WTC11 (cell line): ENCODE data around the gene LDLRAD4. TPM values are rescaled to one million over a fixed set of nuclear protein-coding genes. Genes with fewer than 3 reads are reported as not detected.

Experiments
- ATAC-seq: fragments of 200-7000 bp; cut with Tn5 transposase; 2 replicates; pipeline ENCODE4 v1.10.0; 2021; ENCODE audit warnings: mild to moderate bottlenecking, moderate library complexity
- CTCF ChIA-PET: fragments of 300-600 bp; sonication (Branson Sonifier 250); formaldehyde crosslinking; loops from one replicate; lab custom pipeline; 2021; ENCODE audit warnings: antibody characterized with exemption; lab: Charles Lee
- POLR2A ChIA-PET: fragments of 350-600 bp; sonication (Branson Sonifier 250); formaldehyde crosslinking; loops from one replicate; lab custom pipeline; 2021; ENCODE audit warnings: antibody characterized with exemption; lab: Charles Lee
- DNase-seq: peaks from one replicate; pipeline ENCODE4 v3.0.0; 2021; ENCODE audit warnings: low spot score
- H3K27ac Mint-ChIP-seq: 2 replicates; pipeline ENCODE4 v1.8.0; 2021; ENCODE audit warnings: mixed read lengths
- H3K27me3 Mint-ChIP-seq: 2 replicates; pipeline ENCODE4 v1.8.0; 2021; ENCODE audit warnings: low read depth, mild to moderate bottlenecking, moderate library complexity, mixed read lengths
- H3K36me3 Mint-ChIP-seq: 2 replicates; pipeline ENCODE4 v1.8.0; 2021; ENCODE audit warnings: mixed read lengths
- H3K4me1 Mint-ChIP-seq: 2 replicates; pipeline ENCODE4 v1.8.0; 2022; ENCODE audit warnings: mixed read lengths
- H3K4me3 Mint-ChIP-seq: 2 replicates; pipeline ENCODE4 v1.8.0; 2021; ENCODE audit warnings: mild to moderate bottlenecking, moderate library complexity, mixed read lengths
- H3K9me3 Mint-ChIP-seq: 2 replicates; pipeline ENCODE4 v1.8.0; 2021; ENCODE audit warnings: mixed read lengths
- ATF2 ChIP-seq: sonication (generic); formaldehyde crosslinking; IDR thresholded peaks from 2 replicates; pipeline ENCODE4 v1.8.1; 2022; ENCODE audit warnings: low read depth, missing genetic modification reagents, borderline replicate concordance
- ATF6 ChIP-seq: sonication (generic); formaldehyde crosslinking; IDR thresholded peaks from 2 replicates; pipeline ENCODE4 v1.8.1; 2023; ENCODE audit warnings: mild to moderate bottlenecking, missing genetic modification reagents
- E2F1 ChIP-seq: sonication (generic); formaldehyde crosslinking; IDR thresholded peaks from 2 replicates; pipeline ENCODE4 v1.8.0; 2022; ENCODE audit warnings: mild to moderate bottlenecking, missing genetic modification reagents
- ELF4 ChIP-seq: sonication (generic); formaldehyde crosslinking; IDR thresholded peaks from 2 replicates; pipeline ENCODE4 v1.8.1; 2022; ENCODE audit warnings: low read depth, mild to moderate bottlenecking, moderate library complexity, missing genetic modification reagents
- ETV6 ChIP-seq: sonication (generic); formaldehyde crosslinking; IDR thresholded peaks from 2 replicates; pipeline ENCODE4 v1.8.1; 2022; ENCODE audit warnings: mild to moderate bottlenecking, missing genetic modification reagents
- FOXK1 ChIP-seq: sonication (generic); formaldehyde crosslinking; IDR thresholded peaks from 2 replicates; pipeline ENCODE4 v1.8.0; 2022; ENCODE audit warnings: mild to moderate bottlenecking, moderate library complexity, missing genetic modification reagents
- FOXP4 ChIP-seq: sonication (generic); formaldehyde crosslinking; IDR thresholded peaks from 2 replicates; pipeline ENCODE4 v1.8.0; 2022; ENCODE audit warnings: mild to moderate bottlenecking, missing genetic modification reagents
- GRHL2 ChIP-seq: fragments of 250-450 bp; sonication (Bioruptor Pico); IDR thresholded peaks from 2 replicates; pipeline ENCODE4 v1.8.0; 2022; ENCODE audit warnings: mild to moderate bottlenecking, moderate library complexity; ENCODE audit not compliant: insufficient replicate concordance, severe bottlenecking
- GTF2I ChIP-seq: fragments of 250-450 bp; sonication (Bioruptor Pico); conservative IDR thresholded peaks from 2 replicates; pipeline ENCODE4 v1.4.0; 2021; ENCODE audit warnings: mild to moderate bottlenecking
- HMGXB4 ChIP-seq: sonication (generic); formaldehyde crosslinking; IDR thresholded peaks from 2 replicates; pipeline ENCODE4 v1.8.1; 2023; ENCODE audit warnings: mild to moderate bottlenecking, moderate library complexity, missing genetic modification reagents
- IRF1 ChIP-seq: sonication (generic); formaldehyde crosslinking; IDR thresholded peaks from 2 replicates; pipeline ENCODE4 v1.8.0; 2023; ENCODE audit warnings: missing genetic modification reagents
- JAZF1 ChIP-seq: fragments of 250-450 bp; sonication (Bioruptor Pico); IDR thresholded peaks from 2 replicates; pipeline ENCODE4 v1.9.0; 2021; ENCODE audit warnings: moderate library complexity, mild to moderate bottlenecking, inconsistent platforms
- MLX ChIP-seq: sonication (generic); formaldehyde crosslinking; IDR thresholded peaks from 2 replicates; pipeline ENCODE4 v1.8.1; 2023; ENCODE audit warnings: mild to moderate bottlenecking, missing genetic modification reagents, moderate library complexity
- NR2C2 ChIP-seq: sonication (generic); formaldehyde crosslinking; IDR thresholded peaks from 2 replicates; pipeline ENCODE4 v1.8.0; 2022; ENCODE audit warnings: mild to moderate bottlenecking, missing genetic modification reagents
- NR3C1 ChIP-seq: sonication (generic); formaldehyde crosslinking; conservative IDR thresholded peaks from 2 replicates; pipeline ENCODE4 v1.8.1; 2023; ENCODE audit warnings: low read depth, mild to moderate bottlenecking, missing genetic modification reagents
- PRRX2 ChIP-seq: fragments of 250-450 bp; sonication (Bioruptor Pico); IDR thresholded peaks from 2 replicates; pipeline ENCODE4 v1.8.0; 2021; ENCODE audit warnings: mild to moderate bottlenecking
- SMAD3 ChIP-seq: sonication (generic); formaldehyde crosslinking; IDR thresholded peaks from 2 replicates; pipeline ENCODE4 v1.8.0; 2022; ENCODE audit warnings: missing genetic modification reagents, mild to moderate bottlenecking, borderline replicate concordance
- SOX15 ChIP-seq: fragments of 250-450 bp; sonication (Bioruptor Pico); IDR thresholded peaks from 2 replicates; pipeline ENCODE4 v1.9.0; 2021; ENCODE audit warnings: mild to moderate bottlenecking
- TP53 ChIP-seq: sonication (generic); formaldehyde crosslinking; IDR thresholded peaks from 2 replicates; pipeline ENCODE4 v1.8.1; 2023; ENCODE audit warnings: mild to moderate bottlenecking, missing genetic modification reagents
- ZBTB21 ChIP-seq: sonication (generic); formaldehyde crosslinking; IDR thresholded peaks from 2 replicates; pipeline ENCODE4 v1.8.1; 2023; ENCODE audit warnings: mild to moderate bottlenecking, missing genetic modification reagents, borderline replicate concordance
- ZMAT4 ChIP-seq: fragments of 250-450 bp; sonication (Bioruptor Pico); IDR thresholded peaks from 2 replicates; pipeline ENCODE4 v1.9.0; 2021; ENCODE audit warnings: mild to moderate bottlenecking
- ZNF138 ChIP-seq: sonication (generic); formaldehyde crosslinking; conservative IDR thresholded peaks from 2 replicates; pipeline ENCODE4 v1.8.1; 2022; ENCODE audit warnings: mild to moderate bottlenecking, moderate library complexity, missing genetic modification reagents
- ZNF232 ChIP-seq: sonication (generic); formaldehyde crosslinking; IDR thresholded peaks from 2 replicates; pipeline ENCODE4 v1.8.0; 2022; ENCODE audit warnings: mild to moderate bottlenecking, missing genetic modification reagents
- total RNA-seq: library from RNA; stranded (reverse); gene quantifications from 3 replicates; pipeline ENCODE4 v1.2.3, GENCODE V29; 2021

The LDLRAD4 gene
- total RNA-seq, 1 experiment from 2014 or later: 6.2 TPM

GRCh38 chr18:13237641-13238040, 19.1 kb downstream of the LDLRAD4 start:
- TF ChIP-seq GTF2I (CRISPR knock-in tag) (no peak), JAZF1 (no peak), ZMAT4 (no peak), NR2C2 (CRISPR knock-in tag) (no peak), ZNF232 (CRISPR knock-in tag) (no peak), ATF2 (no peak), MLX (CRISPR knock-in tag) (no peak), ATF6 (CRISPR knock-in tag) (no peak), ZNF138 (CRISPR knock-in tag) (no peak), GRHL2 (no peak), E2F1 (CRISPR knock-in tag) (no peak), HMGXB4 (CRISPR knock-in tag) (no peak)
- Mint-ChIP-seq H3K4me1 (peaks cover 15% of the 10 kb centered on the region), H3K9me3 (no peaks in the 10 kb centered on the region), H3K27ac (no peak overlapping the region), H3K36me3 (no peaks in the 10 kb centered on the region), H3K27me3 (no peaks in the 10 kb centered on the region), H3K4me3 (no peak overlapping the region)
- ATAC-seq (no peak), DNase-seq (no peak)
- ChIA-PET CTCF (no interaction called here), POLR2A (no interaction called here)

- POLR2A ChIA-PET: no interaction called here
- CTCF ChIA-PET: interaction anchor here (1.0 to 1.1 kb wide), 2 partner anchors 19 to 23 kb away, joined by 5 read pairs; no protein-coding TSS in a partner anchor
- DNase-seq (no peak), ATAC-seq (peak; percentile 58)
- Mint-ChIP-seq H3K4me1 (peaks cover 15% of the 10 kb centered on the region), H3K4me3 (no peak overlapping the region), H3K9me3 (no peaks in the 10 kb centered on the region), H3K36me3 (no peaks in the 10 kb centered on the region), H3K27ac (0 out of 2 replicates have a peak overlapping the region, but pooled peaks have one; percentile 63), H3K27me3 (no peaks in the 10 kb centered on the region)
- no peak for TF ChIP-seq ZBTB21 (CRISPR knock-in tag)
- no peak for TF ChIP-seq E2F1 (CRISPR knock-in tag)
- no peak for TF ChIP-seq SMAD3 (CRISPR knock-in tag)
- no peak for TF ChIP-seq FOXP4
- TF ChIP-seq ETV6 (CRISPR knock-in tag): no peak
- no peak for TF ChIP-seq IRF1
- no peak for TF ChIP-seq NR3C1 (CRISPR knock-in tag)
- no peak for TF ChIP-seq TP53 (CRISPR knock-in tag)
- TF ChIP-seq SOX15 (CRISPR knock-in tag): no peak
- TF ChIP-seq FOXK1 (CRISPR knock-in tag): no peak
- TF ChIP-seq ELF4: no peak
- TF ChIP-seq PRRX2: no peak
Measured at GRCh38 chr18:13239171-13239956, 20.8 kb downstream of the LDLRAD4 start.
